DOHH2 (cell line): ENCODE data around the gene SPEM2.

ENCODE experiments used
- CTCF ChIP-seq: fragments of 200-600 bp; sonication (generic); IDR thresholded peaks from one replicate; pipeline ENCODE4 v1.5.1; 2014; ENCODE audit warnings: antibody characterized with exemption, mild to moderate bottlenecking, low read depth, low read length; ENCODE audit not compliant: poor library complexity, severe bottlenecking
- EZH2phosphoT487 ChIP-seq: fragments of 200-600 bp; sonication (generic); IDR thresholded peaks from 2 replicates; pipeline ENCODE4 v1.6.1; 2017; ENCODE audit warnings: borderline replicate concordance, mild to moderate bottlenecking, antibody characterized with exemption, low read length, moderate library complexity, mixed read lengths

GRCh38 chr17:7379134-7379533 is 46.3 kb upstream of the SPEM2 start:
- TF ChIP-seq CTCF (no peak), EZH2phosphoT487 (no peak)
